Astrocyte of the spinal cord (primary cell): ENCODE data around the gene PARD3B.

Experiments used
- DNase-seq: peaks from one replicate; pipeline ENCODE4 v3.0.0; 2011; ENCODE audit warnings: low read depth, low spot score
- H3K4me3 ChIP-seq: 2 replicates; pipeline ENCODE4 v1.5.1; 2011; ENCODE audit warnings: low read depth, mild to moderate bottlenecking, low read length, moderate library complexity
- CTCF ChIP-seq: IDR thresholded peaks from 2 replicates; pipeline ENCODE4 v1.5.1; 2012; ENCODE audit warnings: low read depth, mild to moderate bottlenecking, low read length, inconsistent platforms
- in situ Hi-C: cut with HindIII; loops from 2 replicates; pipeline ENCODE4 v1.10.0; 2017; ENCODE audit warnings: low sequenced_read_pairs

Gene PARD3B

GRCh38 chr2:204982303-204982702, 437.0 kb downstream of the PARD3B start:
- in situ Hi-C loops = no loop called here
- DNase-seq = no peak
- TF ChIP-seq CTCF = no peak
- no peak overlapping the region for H3K4me3 ChIP-seq

GRCh38 chr2:204984518-204984917, 439.2 kb downstream of the PARD3B start:
- DNase-seq = no peak
- in situ Hi-C loops = no loop called here
- TF ChIP-seq CTCF = no peak
- H3K4me3 ChIP-seq = no peak overlapping the region

- no peak for TF ChIP-seq CTCF
- no peak for DNase-seq
- no peak overlapping the region for H3K4me3 ChIP-seq
- in situ Hi-C loops = no loop called here
These were observed 441.4 kb downstream of the PARD3B start for GRCh38 chr2:204986641-204987040.

- no peak for TF ChIP-seq CTCF
- no peak for DNase-seq
- H3K4me3 ChIP-seq = no peak overlapping the region
- in situ Hi-C loops = no loop called here
These were observed 443.6 kb downstream of the PARD3B start for GRCh38 chr2:204988836-204989235.

GRCh38 chr2:204989877-204990276, 444.6 kb downstream of the PARD3B start:
- in situ Hi-C loops = no loop called here
- DNase-seq = no peak

GRCh38 chr2:205001300-205001966, 456.2 kb downstream of the PARD3B start:
- H3K4me3 ChIP-seq = no peak overlapping the region
- in situ Hi-C loops = no loop called here
- TF ChIP-seq CTCF = no peak
- no peak for DNase-seq

More at GRCh38 chr2:204989877-204990276, 444.6 kb downstream of the PARD3B start:
- TF ChIP-seq CTCF = no peak
- H3K4me3 ChIP-seq = no peak overlapping the region
